Uterus (tissue), 2 donors: ENCODE measurements around the gene STK11.
"Not testable (repeated sequence)": the region's sequence is repeated elsewhere in the genome, so short reads cannot be mapped to it uniquely, and the experiment has no call there.

Experiments used
- POLR2A ChIP-seq, 2 donors: fragments of 450-650 bp; IDR thresholded peaks; one replicate each; pipeline ENCODE4 v1.6.1; 2016; ENCODE audit warnings: antibody characterized with exemption in 2 of 2, mild to moderate bottlenecking in 1 of 2, moderate library complexity in 1 of 2
- TF ChIP-seq, protein P1 (sequence below), 4 experiments: fragments of 200-600 bp in 2 of 4; fragments of 450-650 bp in 2 of 4; sonication (generic) in 2 of 4; IDR thresholded peaks; one replicate each; pipeline ENCODE4 v1.5.1; 2016 to 2019; ENCODE audit warnings: antibody characterized with exemption in 4 of 4, mild to moderate bottlenecking in 2 of 4, moderate library complexity in 1 of 4

GRCh38 chr19:1200614-1201013 is 5.0 kb upstream of the STK11 start:
- TF ChIP-seq POLR2A (IDR thresholded peaks at IDR 0.05) = not testable (repeated sequence)
- TF ChIP-seq, protein P1, sequence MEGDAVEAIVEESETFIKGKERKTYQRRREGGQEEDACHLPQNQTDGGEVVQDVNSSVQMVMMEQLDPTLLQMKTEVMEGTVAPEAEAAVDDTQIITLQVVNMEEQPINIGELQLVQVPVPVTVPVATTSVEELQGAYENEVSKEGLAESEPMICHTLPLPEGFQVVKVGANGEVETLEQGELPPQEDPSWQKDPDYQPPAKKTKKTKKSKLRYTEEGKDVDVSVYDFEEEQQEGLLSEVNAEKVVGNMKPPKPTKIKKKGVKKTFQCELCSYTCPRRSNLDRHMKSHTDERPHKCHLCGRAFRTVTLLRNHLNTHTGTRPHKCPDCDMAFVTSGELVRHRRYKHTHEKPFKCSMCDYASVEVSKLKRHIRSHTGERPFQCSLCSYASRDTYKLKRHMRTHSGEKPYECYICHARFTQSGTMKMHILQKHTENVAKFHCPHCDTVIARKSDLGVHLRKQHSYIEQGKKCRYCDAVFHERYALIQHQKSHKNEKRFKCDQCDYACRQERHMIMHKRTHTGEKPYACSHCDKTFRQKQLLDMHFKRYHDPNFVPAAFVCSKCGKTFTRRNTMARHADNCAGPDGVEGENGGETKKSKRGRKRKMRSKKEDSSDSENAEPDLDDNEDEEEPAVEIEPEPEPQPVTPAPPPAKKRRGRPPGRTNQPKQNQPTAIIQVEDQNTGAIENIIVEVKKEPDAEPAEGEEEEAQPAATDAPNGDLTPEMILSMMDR (IDR thresholded peaks at IDR 0.05) = not testable (repeated sequence)
